ENCODE results near the gene MCFD2. TPM values are rescaled to one million over a fixed set of nuclear protein-coding genes. Genes with fewer than 3 reads are reported as not detected.

MCFD2 gene
- total RNA-seq (2021; ENCODE audit: unreplicated experiment) (84.9 TPM), Bru-seq, nascent RNA (percentile 60 among the genes with signal in this experiment), BruChase-seq, experiment 1, labeled RNA remaining after a 2-hour chase (percentile 75 among the genes with signal in this experiment), BruChase-seq, experiment 2, labeled RNA remaining after a 6-hour chase (percentile 90 among the genes with signal in this experiment)
- 49.7 TPM for polyA plus RNA-seq (2012; ENCODE audit: insufficient read length)
- long read RNA-seq, full-length matches to known transcripts, result 117 of 156 reads
- long read RNA-seq, partial matches to known transcripts, result 3 of 156 reads
- long read RNA-seq, other reads (novel, unspliced or antisense), result 36 of 156 reads

DNA sequence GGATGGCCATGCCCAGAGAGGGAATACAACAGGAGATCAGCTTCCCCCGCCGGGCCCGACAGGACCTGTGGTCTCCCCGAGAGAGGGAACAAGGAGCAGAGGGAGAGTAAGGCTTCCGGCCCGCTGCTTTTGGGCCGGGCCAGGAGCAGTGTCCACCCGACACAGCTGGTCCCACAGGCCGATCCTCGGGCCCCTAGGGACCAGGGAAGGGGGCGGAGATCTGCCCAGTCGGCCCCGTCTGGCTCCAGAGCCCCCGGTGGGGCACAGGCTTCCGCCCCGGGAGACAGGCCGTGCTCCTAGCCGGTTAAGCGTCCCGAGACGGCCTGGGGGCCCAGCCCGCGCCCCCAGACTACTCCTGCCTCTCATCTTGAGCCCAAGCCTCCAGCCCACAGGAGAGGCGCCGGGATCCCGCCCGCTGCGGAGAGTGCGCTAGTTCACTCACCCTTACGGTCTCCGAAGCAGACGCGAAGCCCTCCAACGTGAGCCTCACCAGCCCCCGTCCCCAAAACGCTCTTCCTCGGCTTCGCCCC lies at the start of gene MCFD2:
MCFD2 (minus strand) TSS at position 526 of the 530 bp plus-strand sequence. CDS start 6,635 bp downstream, outside the sequence.
- ChIA-PET POLR2A (interaction anchor here (0.9 kb wide), 1 partner anchor 59 kb away, joined by 5 read pairs; no protein-coding TSS in a partner anchor), CTCF (no interaction called here)
- H3K4me1 ChIP-seq (ENCODE audit: control insufficient read depth, insufficient read depth, low read length), result peaks cover 22% of the 10 kb centered on the region
- H3K9me3 ChIP-seq (ENCODE audit: control insufficient read depth, insufficient read depth, low read depth, low read length), result no peaks in the 10 kb centered on the region
- no TSS peak for BruUV-seq (replicated peaks)
- in situ Hi-C loops (cut with HindIII; ENCODE audit: low pct_unique_long_range_greater_than_20kb, low sequenced_read_pairs), result no loop called here
- peaks cover 5% of the 10 kb centered on the region; the same call in 1 of the 2 replicates for H3K36me3 ChIP-seq (ENCODE audit: control insufficient read depth, insufficient read depth, low read length)
- H3K4me3 ChIP-seq (ENCODE audit: low read depth in 2 of 2, low read length in 2 of 2), result peak within 1 kb of the TSS; percentile 74 to 77
- H3K27ac ChIP-seq (ENCODE audit: low read length), result peak within 1 kb of the TSS; percentile 90
- no peaks in the 10 kb centered on the region for H3K27me3 ChIP-seq (ENCODE audit: control insufficient read depth, insufficient read depth, low read length)
- DNase-seq (ENCODE audit: low read depth, low spot score) (no peak), ATAC-seq (peak; percentile 47)
- intact Hi-C loops (cut with micrococcal nuclease; ENCODE audit: unreplicated experiment), result no loop called here
- TF ChIP-seq, protein P1, sequence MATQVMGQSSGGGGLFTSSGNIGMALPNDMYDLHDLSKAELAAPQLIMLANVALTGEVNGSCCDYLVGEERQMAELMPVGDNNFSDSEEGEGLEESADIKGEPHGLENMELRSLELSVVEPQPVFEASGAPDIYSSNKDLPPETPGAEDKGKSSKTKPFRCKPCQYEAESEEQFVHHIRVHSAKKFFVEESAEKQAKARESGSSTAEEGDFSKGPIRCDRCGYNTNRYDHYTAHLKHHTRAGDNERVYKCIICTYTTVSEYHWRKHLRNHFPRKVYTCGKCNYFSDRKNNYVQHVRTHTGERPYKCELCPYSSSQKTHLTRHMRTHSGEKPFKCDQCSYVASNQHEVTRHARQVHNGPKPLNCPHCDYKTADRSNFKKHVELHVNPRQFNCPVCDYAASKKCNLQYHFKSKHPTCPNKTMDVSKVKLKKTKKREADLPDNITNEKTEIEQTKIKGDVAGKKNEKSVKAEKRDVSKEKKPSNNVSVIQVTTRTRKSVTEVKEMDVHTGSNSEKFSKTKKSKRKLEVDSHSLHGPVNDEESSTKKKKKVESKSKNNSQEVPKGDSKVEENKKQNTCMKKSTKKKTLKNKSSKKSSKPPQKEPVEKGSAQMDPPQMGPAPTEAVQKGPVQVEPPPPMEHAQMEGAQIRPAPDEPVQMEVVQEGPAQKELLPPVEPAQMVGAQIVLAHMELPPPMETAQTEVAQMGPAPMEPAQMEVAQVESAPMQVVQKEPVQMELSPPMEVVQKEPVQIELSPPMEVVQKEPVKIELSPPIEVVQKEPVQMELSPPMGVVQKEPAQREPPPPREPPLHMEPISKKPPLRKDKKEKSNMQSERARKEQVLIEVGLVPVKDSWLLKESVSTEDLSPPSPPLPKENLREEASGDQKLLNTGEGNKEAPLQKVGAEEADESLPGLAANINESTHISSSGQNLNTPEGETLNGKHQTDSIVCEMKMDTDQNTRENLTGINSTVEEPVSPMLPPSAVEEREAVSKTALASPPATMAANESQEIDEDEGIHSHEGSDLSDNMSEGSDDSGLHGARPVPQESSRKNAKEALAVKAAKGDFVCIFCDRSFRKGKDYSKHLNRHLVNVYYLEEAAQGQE (IDR thresholded peaks at IDR 0.05; ENCODE audit: insufficient read depth in 1 of 2, low read depth in 2 of 2, low read length in 1 of 2), result no peak

DNA sequence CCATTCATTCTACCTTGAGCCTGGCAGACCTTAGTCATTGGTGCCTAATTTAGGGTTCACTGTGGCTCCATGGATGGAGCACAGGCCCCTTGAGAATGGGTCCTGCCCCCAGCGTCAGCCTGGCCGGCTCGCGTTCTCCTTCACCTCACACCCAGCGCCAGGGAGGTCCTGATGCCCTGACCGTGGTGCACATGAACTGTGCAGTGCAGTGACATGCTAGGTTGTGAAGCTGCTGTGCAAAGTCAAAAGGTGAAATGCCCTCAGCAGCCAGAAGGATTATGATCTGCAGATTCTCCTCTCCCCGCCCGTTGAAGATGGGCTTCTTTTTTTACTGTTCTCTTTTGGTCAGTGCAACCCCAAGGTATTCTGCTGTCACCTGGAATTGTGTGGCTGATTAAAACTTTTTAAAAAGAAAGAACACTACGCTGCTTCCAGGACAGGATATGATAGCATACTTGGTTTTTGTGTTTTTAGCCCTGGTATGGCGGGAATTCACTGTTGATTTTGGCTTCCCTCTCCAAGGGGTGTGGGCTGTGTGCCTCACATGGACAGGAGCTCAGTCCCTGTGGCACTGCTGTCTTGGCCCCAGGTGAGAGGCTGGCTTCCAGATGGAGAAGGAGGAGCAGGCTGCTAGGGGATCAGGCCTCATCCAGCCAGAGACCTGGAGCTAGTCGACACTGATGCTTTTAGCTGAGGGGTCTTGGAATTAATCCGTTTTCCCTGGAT lies 49.4 kb upstream of the MCFD2 start:
- no peaks in the 10 kb centered on the region for H3K9me3 ChIP-seq (ENCODE audit: control insufficient read depth, insufficient read depth, low read depth, low read length)
- H3K4me3 ChIP-seq (ENCODE audit: low read depth in 2 of 2, low read length in 2 of 2), result no peak overlapping the region
- CTCF ChIA-PET, result interaction anchor here (0.7 kb wide), 1 partner anchor 54 kb away, joined by 3 read pairs; no protein-coding TSS in a partner anchor
- H3K27me3 ChIP-seq (ENCODE audit: control insufficient read depth, insufficient read depth, low read length), result no peaks in the 10 kb centered on the region
- DNase-seq (ENCODE audit: low read depth, low spot score) (no peak), ATAC-seq (no peak)
- no peaks in the 10 kb centered on the region for H3K36me3 ChIP-seq (ENCODE audit: control insufficient read depth, insufficient read depth, low read length)
- in situ Hi-C loops (cut with HindIII; ENCODE audit: low pct_unique_long_range_greater_than_20kb, low sequenced_read_pairs) (no loop called here), intact Hi-C loops (cut with micrococcal nuclease; ENCODE audit: unreplicated experiment) (no loop called here)
- POLR2A ChIA-PET, result interaction anchor here (0.6 to 0.7 kb wide), 2 partner anchors 210 to 301 kb away, joined by 5 to 11 read pairs; no protein-coding TSS in a partner anchor
- no peak for TF ChIP-seq TCF7L2 (IDR thresholded peaks at IDR 0.05; ENCODE audit: low read depth, low read length)
- TF ChIP-seq, protein P2, sequence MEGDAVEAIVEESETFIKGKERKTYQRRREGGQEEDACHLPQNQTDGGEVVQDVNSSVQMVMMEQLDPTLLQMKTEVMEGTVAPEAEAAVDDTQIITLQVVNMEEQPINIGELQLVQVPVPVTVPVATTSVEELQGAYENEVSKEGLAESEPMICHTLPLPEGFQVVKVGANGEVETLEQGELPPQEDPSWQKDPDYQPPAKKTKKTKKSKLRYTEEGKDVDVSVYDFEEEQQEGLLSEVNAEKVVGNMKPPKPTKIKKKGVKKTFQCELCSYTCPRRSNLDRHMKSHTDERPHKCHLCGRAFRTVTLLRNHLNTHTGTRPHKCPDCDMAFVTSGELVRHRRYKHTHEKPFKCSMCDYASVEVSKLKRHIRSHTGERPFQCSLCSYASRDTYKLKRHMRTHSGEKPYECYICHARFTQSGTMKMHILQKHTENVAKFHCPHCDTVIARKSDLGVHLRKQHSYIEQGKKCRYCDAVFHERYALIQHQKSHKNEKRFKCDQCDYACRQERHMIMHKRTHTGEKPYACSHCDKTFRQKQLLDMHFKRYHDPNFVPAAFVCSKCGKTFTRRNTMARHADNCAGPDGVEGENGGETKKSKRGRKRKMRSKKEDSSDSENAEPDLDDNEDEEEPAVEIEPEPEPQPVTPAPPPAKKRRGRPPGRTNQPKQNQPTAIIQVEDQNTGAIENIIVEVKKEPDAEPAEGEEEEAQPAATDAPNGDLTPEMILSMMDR (IDR thresholded peaks at IDR 0.05), result no peak
- TF ChIP-seq SIN3A (IDR thresholded peaks at IDR 0.05; ENCODE audit: borderline replicate concordance, insufficient read depth, low read depth, low read length), result no peak
- TF ChIP-seq POLR2AphosphoS5 (IDR thresholded peaks at IDR 0.05; ENCODE audit: low read depth, low read length), result no peak
- TF ChIP-seq, protein P1 (IDR thresholded peaks at IDR 0.05; ENCODE audit: insufficient read depth in 1 of 2, low read depth in 2 of 2, low read length in 1 of 2), result no peak
- no peak overlapping the region for H3K27ac ChIP-seq (ENCODE audit: low read length)
- H3K4me1 ChIP-seq (ENCODE audit: control insufficient read depth, insufficient read depth, low read length), result peaks cover 7% of the 10 kb centered on the region
- no TSS peak for BruUV-seq (replicated peaks)
